HepG2 (cell line): ENCODE measurements around the gene SUDS3. TPM values are rescaled to one million over a fixed set of nuclear protein-coding genes. Genes with fewer than 3 reads are reported as not detected.

ENCODE experiments used
- ARNTL ChIP-seq: sonication (generic); formaldehyde crosslinking; IDR thresholded peaks from 2 replicates; pipeline ENCODE4 v1.4.0; 2020; ENCODE audit warnings: mild to moderate bottlenecking, missing genetic modification reagents
- BRCA1 ChIP-seq: sonication (generic); formaldehyde crosslinking; IDR thresholded peaks from 2 replicates; pipeline ENCODE4 v1.4.0; 2020; ENCODE audit warnings: missing genetic modification reagents
- CREB1 ChIP-seq, 2 experiments: fragments of 450-650 bp in 1 of 2; IDR thresholded peaks; 2 replicates each; pipeline ENCODE4 v1.6.1; 2016 to 2017; ENCODE audit warnings: control low read depth in 1 of 2, mild to moderate bottlenecking in 1 of 2, missing compliant biosample characterization in 1 of 2, missing genetic modification characterization in 1 of 2
- ETV5 ChIP-seq: IDR thresholded peaks from 2 replicates; pipeline ENCODE4 v1.6.1; 2018; ENCODE audit warnings: missing biosample characterization, missing genetic modification reagents, inconsistent platforms, borderline replicate concordance
- FUBP1 ChIP-seq: sonication (generic); formaldehyde crosslinking; IDR thresholded peaks from 2 replicates; pipeline ENCODE4 v1.5.1; 2020; ENCODE audit warnings: missing genetic modification reagents, mild to moderate bottlenecking, borderline replicate concordance
- GMEB1 ChIP-seq: sonication (generic); formaldehyde crosslinking; IDR thresholded peaks from 2 replicates; pipeline ENCODE4 v1.5.1; 2020; ENCODE audit warnings: missing genetic modification reagents, mild to moderate bottlenecking, borderline replicate concordance
- HDAC2 ChIP-seq: sonication (generic); formaldehyde crosslinking; IDR thresholded peaks from 2 replicates; pipeline ENCODE4 v1.4.0; 2020; ENCODE audit warnings: missing genetic modification reagents
- ISX ChIP-seq: sonication (generic); formaldehyde crosslinking; conservative IDR thresholded peaks from 2 replicates; pipeline ENCODE4 v1.5.0; 2020; ENCODE audit warnings: missing genetic modification reagents
- MIER3 ChIP-seq: IDR thresholded peaks from 2 replicates; pipeline ENCODE4 v1.6.1; 2016; ENCODE audit warnings: missing compliant biosample characterization, borderline replicate concordance
- ZNF264 ChIP-seq: sonication (generic); formaldehyde crosslinking; IDR thresholded peaks from 2 replicates; pipeline ENCODE4 v1.4.0; 2020; ENCODE audit warnings: missing genetic modification reagents
- ZNF276 ChIP-seq: sonication (generic); formaldehyde crosslinking; IDR thresholded peaks from 2 replicates; pipeline ENCODE4 v1.4.0; 2020; ENCODE audit warnings: mild to moderate bottlenecking, low read depth, missing genetic modification reagents
- ZNF589 ChIP-seq: sonication (generic); formaldehyde crosslinking; conservative IDR thresholded peaks from 2 replicates; pipeline ENCODE4 v1.8.0; 2022; ENCODE audit warnings: mild to moderate bottlenecking, moderate library complexity, missing genetic modification reagents
- ZNF777 ChIP-seq: sonication (generic); formaldehyde crosslinking; IDR thresholded peaks from 2 replicates; pipeline ENCODE4 v1.4.0; 2020; ENCODE audit warnings: missing genetic modification reagents
- ZSCAN22 ChIP-seq: sonication (generic); formaldehyde crosslinking; IDR thresholded peaks from 2 replicates; pipeline ENCODE4 v1.4.0; 2020; ENCODE audit warnings: mild to moderate bottlenecking, missing genetic modification reagents
- polyA plus RNA-seq, 8 experiments: library from polyadenylated mRNA; depleted of rRNA in 3 of 8; stranded (reverse) in 7 of 8; unstranded in 1 of 8; fragments of >200 nt; fragmentation: Illumina TruSeq in 4 of 8; extraction: Trizol in 4 of 8; gene quantifications; 2 replicates each; pipeline versions ENCODE4 v1.2.1 to v1.2.3, GENCODE V29; 2011 to 2016; ENCODE audit warnings: low read depth in 4 of 8, missing spikeins in 1 of 8, mixed read lengths in 1 of 8; ENCODE audit not compliant: insufficient read depth in 1 of 8
- total RNA-seq, 5 experiments: library from RNA; depleted of rRNA; stranded (reverse); fragments of >200 nt; fragmentation: Illumina TruSeq; extraction: Trizol; gene quantifications; 2 replicates each; pipeline ENCODE4 v1.2.3, GENCODE V29; 2016; ENCODE audit warnings: low read depth in 1 of 5
- TF ChIP-seq, protein P1 (sequence below): sonication (generic); formaldehyde crosslinking; IDR thresholded peaks from 2 replicates; pipeline ENCODE4 v1.4.0; 2020; ENCODE audit warnings: mild to moderate bottlenecking, missing genetic modification reagents
- TF ChIP-seq, protein P2 (sequence below), 2 experiments: IDR thresholded peaks; 2 replicates each; pipeline ENCODE4 v1.6.1; 2011 to 2012; ENCODE audit warnings: low read length in 2 of 2, borderline replicate concordance in 1 of 2, low read depth in 1 of 2, mild to moderate bottlenecking in 1 of 2, moderate library complexity in 1 of 2

The SUDS3 gene
- total and polyA plus RNA-seq, 2 of the 13 experiments (the other 11 are each of a cell fraction or from before 2014, with no cell fraction given): 20.2 to 33.1 TPM

DNA sequence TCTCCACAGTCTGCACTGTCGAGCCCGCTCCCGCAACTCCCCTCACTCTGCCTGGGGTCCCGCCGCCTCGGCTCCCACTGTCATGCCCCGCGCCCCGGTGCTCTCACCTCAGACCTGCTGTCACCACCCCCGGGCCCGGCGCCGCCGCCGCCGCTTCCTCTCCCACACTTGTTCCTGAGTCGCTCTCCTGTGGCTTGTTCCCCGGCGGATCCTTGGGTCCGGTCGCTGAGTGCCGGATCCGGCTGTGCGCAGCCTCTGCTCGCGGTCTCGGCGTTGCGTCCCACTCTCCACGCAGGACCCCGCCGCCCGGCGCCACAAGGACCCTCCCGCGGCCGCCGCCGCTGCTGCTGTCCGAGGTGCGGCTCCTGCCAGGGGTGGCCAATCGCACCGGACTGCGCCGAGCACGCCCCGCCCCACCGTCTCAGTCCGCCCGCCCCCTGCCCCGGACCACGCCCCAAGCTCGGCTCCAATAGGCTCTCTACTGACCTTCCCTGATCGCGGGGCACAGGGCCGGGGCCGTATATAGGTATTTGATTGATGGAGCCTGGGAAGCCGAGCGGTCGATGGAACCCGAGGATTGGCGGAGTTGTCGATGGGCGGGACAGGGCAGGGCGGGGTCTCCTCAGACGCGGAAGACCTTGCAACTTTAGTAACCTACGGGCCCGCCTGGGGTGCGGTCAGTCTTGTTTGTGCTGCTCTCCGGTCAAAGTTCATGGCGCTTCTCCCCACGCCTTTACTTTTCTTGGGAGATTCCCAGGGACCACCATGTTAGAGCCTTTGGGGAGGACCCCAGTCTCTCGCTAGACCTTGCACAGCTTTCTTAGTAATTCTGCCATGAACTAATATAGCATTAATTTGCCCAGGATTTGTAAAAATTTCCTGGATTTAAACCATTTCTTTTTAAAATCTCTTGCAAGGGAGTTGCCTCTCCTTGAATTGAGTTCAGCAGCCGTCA, 3.5 kb upstream of the SUDS3 start, which contains the start of gene TAOK3 (continued):
- no peak for TF ChIP-seq ISX (CRISPR knock-in tag)
- TF ChIP-seq FUBP1: no peak
- TF ChIP-seq ZNF777 (CRISPR knock-in tag): peak; percentile 66; the same call in 1 of the 2 replicates
- no peak for TF ChIP-seq MIER3 (CRISPR knock-in tag)
- TF ChIP-seq, protein P1, sequence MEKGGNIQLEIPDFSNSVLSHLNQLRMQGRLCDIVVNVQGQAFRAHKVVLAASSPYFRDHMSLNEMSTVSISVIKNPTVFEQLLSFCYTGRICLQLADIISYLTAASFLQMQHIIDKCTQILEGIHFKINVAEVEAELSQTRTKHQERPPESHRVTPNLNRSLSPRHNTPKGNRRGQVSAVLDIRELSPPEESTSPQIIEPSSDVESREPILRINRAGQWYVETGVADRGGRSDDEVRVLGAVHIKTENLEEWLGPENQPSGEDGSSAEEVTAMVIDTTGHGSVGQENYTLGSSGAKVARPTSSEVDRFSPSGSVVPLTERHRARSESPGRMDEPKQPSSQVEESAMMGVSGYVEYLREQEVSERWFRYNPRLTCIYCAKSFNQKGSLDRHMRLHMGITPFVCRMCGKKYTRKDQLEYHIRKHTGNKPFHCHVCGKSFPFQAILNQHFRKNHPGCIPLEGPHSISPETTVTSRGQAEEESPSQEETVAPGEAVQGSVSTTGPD (CRISPR knock-in tag): no peak
- TF ChIP-seq CREB1 (IDR thresholded peaks at IDR 0.05): no peak
- TF ChIP-seq CREB1 (CRISPR knock-in tag; IDR thresholded peaks at IDR 0.05): no peak
- no peak for TF ChIP-seq GMEB1 (CRISPR knock-in tag)
- peak; percentile 51; the same call in 1 of the 2 replicates for TF ChIP-seq ARNTL (CRISPR knock-in tag)
- no peak for TF ChIP-seq ZNF589 (CRISPR knock-in tag)
- no peak for TF ChIP-seq ETV5
- TF ChIP-seq BRCA1: peak; percentile 63; the same call in 1 of the 2 replicates
- peak; percentile 25; the same call in 1 of the 2 replicates for TF ChIP-seq HDAC2 (CRISPR knock-in tag)
- no peak for TF ChIP-seq ZSCAN22 (CRISPR knock-in tag)
- no peak for TF ChIP-seq ZNF276 (CRISPR knock-in tag)
- TF ChIP-seq, protein P2, sequence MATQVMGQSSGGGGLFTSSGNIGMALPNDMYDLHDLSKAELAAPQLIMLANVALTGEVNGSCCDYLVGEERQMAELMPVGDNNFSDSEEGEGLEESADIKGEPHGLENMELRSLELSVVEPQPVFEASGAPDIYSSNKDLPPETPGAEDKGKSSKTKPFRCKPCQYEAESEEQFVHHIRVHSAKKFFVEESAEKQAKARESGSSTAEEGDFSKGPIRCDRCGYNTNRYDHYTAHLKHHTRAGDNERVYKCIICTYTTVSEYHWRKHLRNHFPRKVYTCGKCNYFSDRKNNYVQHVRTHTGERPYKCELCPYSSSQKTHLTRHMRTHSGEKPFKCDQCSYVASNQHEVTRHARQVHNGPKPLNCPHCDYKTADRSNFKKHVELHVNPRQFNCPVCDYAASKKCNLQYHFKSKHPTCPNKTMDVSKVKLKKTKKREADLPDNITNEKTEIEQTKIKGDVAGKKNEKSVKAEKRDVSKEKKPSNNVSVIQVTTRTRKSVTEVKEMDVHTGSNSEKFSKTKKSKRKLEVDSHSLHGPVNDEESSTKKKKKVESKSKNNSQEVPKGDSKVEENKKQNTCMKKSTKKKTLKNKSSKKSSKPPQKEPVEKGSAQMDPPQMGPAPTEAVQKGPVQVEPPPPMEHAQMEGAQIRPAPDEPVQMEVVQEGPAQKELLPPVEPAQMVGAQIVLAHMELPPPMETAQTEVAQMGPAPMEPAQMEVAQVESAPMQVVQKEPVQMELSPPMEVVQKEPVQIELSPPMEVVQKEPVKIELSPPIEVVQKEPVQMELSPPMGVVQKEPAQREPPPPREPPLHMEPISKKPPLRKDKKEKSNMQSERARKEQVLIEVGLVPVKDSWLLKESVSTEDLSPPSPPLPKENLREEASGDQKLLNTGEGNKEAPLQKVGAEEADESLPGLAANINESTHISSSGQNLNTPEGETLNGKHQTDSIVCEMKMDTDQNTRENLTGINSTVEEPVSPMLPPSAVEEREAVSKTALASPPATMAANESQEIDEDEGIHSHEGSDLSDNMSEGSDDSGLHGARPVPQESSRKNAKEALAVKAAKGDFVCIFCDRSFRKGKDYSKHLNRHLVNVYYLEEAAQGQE (IDR thresholded peaks at IDR 0.05; ENCODE audit: borderline replicate concordance in 1 of 2, low read depth in 1 of 2, low read length in 2 of 2): peak; percentile 45 to 80
- 0 out of 2 replicates have a peak, but pooled peaks have one; percentile 54 for TF ChIP-seq ZNF264
